ENCODE measurements around the gene SLC28A2.
"Not testable (repeated sequence)": the region's sequence is repeated elsewhere in the genome, so short reads cannot be mapped to it uniquely, and the experiment has no call there.

The SLC28A2 gene

DNA sequence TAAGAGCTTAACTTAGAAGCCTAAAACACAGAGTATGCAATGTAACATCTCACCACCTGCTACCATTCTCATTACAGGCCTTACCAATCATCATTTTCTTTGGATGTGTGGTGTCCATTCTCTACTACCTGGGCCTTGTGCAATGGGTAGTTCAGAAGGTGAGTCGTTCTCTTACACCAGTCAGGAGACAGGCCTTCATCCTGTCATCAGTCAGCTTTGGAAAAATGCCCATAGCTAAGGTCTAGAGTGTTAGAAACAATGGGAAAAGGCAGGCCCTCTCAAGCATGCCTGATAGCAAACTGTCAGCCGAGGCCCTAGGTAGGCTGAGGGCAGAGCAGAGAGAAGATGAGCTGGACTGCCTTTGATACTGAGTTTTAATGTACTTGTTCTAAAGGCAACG is 13.5 kb downstream of the SLC28A2 start:
- DNase-seq, result no peak

DNA sequence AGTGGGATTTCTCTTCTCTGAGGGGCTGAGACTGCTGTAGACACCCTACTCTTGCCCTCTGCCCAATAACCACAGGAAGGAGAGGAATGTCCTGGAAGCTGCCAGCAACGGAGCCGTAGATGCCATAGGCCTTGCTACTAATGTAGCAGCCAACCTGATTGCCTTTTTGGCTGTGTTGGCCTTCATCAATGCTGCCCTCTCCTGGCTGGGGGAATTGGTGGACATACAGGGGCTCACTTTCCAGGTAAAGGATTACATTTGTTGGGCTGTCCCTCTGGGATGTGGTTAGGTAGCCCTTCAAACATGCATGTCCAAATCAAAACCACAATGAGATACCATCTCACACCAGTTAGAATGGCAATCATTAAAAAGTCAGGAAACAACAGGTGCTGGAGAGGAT is 16.1 kb downstream of the SLC28A2 start:
- no peak for DNase-seq

DNA sequence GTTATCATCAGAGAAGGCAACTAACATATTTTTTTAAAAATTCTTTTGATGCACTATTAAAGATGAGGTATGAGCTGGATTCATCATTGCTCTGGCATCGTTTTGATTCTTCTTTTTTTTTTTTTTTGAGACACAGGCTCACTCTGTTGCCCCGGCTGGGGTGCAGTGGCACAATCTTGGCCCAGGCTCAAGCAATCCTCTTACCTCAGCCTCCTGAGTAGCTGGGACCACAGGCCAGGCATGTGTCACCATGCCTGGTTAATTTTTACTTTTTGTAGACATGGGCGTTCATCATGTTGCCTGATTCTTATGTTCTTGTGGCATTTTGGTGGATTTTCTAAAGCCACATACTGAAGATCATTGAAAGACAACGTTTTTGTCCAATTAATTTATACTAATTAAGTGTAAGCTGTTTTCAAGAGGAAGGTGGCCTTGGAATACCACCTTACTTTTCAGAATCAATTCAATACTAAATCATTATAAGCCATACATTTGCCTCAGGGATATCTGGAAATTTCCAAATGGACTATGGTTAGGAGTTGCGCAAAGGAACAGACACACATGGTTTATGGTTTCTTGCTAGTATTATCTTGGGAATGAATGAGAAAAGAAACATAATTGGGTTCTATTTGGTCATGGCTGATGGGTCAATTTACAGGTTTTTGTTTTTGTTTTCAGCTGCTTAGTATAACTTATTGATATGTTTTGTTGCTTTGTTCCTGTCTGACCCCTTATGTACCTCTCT is 22.8 kb downstream of the SLC28A2 start:
- DNase-seq, result no peak

DNA sequence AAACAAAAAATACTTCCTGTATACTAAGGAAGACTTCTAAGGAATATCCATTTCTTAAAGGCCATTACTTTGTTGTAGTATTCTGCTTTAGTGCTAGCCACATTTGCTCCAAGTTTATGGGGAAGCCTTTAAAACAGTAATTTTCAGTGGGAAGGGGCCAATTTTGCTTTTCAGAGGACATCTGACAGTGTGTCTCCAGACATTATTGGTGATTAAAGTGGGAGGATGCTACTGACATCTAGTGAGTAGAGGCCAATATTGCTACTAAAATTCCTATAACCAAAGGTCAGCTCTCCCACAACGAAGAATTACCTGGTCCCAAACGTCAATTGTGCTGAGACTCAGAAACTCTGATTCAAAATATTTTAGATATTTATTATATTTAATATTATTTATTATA is 24.8 kb downstream of the SLC28A2 start:
- peak; percentile 45 for DNase-seq

DNA sequence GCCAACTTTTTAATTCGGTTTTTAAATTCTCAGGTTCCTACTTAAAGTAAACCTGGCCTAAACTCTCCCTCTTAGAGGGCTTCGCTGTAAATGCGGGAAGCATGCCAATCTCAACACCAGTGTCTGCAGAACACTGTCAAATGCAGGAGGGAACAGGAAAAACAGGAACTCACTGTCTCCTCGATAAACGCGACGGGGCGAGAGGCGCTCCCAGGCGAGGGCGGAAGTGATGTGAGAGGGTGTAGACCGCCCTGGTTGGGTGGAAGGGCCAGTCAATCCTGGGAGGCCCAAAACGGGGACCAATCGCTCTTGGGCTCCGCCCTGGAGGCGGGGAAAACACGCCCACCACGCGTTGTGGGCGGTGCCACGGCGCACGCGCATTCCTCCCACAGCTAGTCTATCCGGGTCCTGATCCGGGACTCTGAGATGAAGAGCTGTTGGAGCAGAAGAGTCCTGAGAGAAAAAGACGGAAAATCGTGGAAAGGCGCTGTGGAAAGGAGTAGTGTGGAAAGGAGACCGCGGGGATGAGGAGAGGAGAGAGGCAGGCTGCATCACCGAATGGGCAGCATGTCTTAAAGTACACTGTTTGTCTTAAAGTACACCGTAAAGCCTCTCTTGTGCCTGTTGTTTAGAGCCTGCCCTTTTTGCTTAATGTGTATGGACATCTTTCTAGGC is 27.1 kb downstream of the SLC28A2 start:
- DNase-seq, result peak; percentile 97

DNA sequence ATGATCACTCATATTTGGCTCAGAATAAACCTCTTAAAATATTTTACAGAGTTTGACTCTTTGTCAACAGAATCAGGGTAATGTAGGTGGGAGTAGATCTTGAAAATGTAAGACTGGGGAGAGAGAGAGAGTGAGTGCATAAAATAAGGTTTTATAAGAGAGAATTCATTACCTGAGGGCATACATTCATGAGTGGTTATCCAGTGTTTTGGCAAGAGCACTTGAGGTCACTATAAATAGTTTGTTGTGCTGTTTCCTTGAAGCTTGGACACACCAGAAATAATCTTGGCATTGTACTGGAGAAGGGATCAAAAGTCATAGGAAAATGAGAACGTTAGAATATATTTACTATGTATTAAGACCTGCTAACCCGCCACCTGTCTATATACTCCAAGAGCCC is 33.4 kb downstream of the SLC28A2 start:
- no peak for DNase-seq

DNA sequence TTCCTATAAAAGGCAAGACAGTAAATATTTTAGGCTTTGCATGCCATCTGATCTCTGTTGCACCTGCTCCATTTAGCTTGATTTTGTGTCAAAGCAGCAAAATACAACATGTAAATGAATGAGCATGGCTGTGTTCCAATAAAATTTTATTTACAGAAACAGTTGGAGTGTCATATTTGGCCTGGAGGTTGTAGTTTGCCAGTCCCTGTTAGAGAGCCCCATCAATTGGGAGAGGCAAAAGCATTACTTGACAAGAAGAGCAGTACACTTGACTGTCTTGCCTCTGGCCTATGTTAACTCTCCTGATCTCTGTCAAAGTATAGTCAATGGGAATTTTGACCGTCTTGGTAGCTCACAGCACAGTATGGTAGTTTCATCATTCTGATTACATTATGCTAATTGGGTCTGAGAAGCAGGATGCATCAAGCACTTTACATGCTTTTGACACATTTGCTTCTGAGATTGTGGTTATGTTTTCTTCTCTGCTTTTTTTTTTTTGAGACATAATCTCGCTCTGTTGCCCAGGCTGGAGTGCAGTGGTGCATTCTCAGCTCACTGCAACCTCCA is 35.4 kb downstream of the SLC28A2 start:
- no peak for DNase-seq

DNA sequence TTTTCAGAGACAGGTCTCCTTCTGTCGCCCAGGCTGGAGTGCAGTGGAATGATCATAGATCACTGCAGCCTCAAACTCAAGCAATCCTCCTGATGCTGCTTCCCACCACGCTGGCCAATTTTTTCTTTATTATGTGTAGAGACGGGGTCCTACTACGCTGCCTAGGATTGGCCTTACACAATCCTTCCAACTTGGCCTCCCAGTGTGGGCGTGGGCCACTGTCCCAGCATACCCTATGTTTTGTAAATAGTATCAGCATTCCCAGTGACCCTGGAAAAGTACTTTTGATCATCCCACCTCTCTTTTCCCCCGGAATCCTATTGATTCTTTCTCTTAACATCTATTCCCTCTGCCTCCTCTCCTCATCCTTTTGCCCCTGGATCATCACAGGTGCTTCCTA is 36.9 kb downstream of the SLC28A2 start:
- no peak for DNase-seq

DNA sequence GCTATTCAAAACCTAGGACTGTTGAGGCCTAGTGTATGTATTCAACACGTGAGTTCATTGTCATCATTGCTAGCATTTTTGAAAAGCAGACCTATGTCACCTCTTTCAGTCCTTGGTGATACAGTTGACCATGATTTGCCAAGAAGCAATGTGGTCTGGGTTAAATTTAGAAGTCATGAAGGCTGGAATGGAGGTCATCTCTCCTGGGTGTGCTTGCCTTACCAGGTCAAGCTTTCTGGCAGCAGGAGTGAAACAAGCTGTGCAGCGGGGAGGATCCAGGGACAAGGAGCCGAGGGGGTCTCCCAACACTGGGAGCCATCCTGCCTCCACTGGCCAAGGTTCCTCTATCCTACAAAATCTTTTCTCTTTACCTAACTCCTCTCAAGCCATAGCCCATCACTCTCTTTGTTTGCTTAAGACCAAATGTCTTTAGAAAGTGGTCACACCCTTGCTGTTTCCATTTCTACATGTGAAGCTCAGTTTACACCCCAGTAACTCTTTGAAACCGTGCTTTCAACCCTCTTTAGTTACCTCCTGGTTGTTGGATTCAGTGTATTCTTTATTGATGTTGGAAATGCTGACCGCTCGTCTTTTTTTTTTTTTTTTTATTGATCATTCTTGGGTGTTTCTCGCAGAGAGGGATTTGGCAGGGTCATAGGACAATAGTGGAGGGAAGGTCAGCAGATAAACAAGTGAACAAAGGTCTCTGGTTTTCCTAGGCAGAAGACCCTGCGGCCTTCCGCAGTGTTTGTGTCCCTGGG is 40.0 kb downstream of the SLC28A2 start:
- DNase-seq, result no peak

DNA sequence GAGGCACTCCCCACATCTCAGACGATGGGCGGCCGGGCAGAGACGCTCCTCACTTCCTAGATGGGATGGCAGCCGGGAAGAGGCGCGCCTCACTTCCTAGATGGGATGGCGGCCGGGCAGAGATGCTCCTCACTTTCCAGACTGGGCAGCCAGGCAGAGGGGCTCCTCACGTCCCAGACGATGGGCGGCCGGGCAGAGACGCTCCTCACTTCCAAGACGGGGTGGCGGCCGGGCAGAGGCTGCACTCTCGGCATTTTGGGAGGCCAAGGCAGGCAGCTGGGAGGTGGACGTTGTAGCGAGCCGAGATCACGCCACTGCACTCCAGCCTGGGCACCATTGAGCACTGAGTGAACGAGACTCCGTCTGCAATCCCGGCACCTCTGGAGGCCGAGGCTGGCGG is 41.3 kb downstream of the SLC28A2 start:
- DNase-seq, result not testable (repeated sequence)

DNA sequence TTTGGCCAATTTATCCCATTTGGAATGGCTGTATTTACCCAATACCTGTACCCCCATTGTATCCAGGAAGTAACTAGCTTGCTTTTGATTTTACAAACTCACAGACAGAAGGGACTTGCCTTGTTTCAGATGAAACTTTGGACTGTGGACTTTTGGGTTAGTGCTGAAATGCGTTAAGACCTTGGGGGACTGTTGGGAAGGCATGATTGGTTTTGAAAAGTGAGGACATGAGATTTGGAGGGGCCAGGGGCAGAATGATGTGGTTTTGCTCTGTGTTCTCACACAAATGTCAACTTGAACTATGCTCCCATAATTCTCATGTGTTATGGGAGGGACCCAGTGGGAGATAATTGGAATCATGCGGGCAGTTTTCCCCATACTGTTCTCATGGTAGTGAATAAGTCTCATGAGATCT is 46.9 kb downstream of the SLC28A2 start:
- not testable (repeated sequence) for DNase-seq

DNA sequence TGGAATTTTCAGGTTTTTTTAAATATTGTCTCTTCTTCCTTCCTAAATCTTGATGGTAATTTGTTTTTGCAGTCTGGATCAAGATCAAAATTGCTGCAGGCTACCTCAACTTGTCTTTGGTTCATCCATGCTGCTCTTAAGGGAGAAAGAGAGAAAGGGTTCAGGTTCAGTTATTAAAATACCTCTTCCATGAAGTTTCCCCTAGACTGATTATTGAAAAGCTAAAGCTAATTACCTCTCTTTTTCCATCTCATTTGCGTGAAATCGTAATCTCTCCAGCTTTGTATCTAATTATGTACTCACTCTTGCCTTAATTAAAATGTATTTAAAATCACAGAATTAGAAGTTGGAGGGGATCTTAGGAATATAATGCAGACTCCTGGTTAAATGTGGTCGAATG is 52.7 kb downstream of the SLC28A2 start:
- no peak for DNase-seq

DNA sequence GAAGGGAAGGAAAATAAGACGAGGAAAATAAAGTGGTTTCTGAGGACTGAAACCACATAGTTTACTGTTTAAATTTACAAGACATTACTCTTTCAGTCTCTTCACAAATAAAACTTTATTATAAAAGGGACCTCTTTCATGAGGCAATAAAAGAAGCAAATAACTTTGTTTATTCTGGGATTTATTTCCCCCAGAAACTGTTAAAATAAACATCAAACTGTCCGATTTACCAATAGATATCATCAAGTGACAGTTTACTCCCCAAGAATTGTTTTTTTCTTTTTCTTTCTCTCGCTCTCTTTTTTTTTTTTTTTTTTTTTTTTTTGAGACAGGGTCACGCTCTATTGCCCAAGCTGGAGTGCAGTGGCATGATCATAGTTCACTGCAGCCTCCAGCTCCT is 54.1 kb downstream of the SLC28A2 start:
- no peak for DNase-seq

DNA sequence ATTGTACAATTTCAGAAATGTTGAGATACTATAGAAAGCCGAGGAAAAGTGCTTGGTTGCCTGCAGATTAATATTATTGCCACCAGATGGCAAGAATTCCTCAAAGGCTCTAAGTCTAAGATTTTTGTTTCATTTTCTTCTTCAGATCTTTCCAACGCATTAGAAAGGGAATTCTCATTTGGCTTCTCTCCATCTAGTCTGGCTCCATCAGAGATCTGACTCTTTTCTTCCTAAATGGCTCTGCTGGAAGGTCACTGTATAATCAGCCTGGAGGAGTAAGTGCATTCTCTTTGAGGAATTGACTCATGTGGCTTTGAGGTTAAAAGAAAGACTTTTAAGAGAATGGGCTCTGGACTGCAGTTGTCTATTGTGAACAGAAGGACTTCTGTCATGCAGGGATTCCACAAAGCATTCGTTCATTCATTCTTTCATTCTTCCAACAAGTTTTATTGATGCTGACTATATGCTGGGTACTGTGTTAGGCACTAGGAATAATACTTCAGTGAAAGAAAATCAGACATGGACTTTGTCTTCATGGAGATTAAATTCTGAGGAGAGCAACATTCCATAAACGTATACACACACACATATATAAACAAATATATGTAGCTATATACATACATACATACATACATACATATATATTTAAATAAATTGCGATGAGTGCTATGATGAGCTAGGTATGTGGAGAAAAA is 55.3 kb downstream of the SLC28A2 start:
- DNase-seq, result peak; percentile 6

DNA sequence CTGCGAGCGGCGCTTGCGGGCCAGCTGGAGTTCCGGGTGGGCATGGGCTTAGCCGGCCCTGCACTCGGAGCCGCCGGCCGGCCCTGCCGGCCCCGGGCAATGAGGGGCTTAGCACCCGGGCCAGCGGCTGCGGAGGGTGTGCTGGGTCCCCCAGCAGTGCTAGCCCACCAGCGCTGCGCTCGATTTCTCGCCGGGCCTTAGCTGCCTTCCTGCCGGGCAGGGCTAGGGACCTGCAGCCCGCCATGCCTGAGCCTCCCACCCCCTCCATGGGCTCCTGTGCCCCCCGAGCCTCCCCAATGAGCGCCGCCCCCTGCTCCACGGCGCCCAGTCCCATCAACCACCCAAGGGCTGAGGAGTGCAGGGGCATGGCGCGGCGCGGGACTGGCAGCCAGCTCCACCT is 62.1 kb downstream of the SLC28A2 start:
- DNase-seq, result not testable (repeated sequence)

DNA sequence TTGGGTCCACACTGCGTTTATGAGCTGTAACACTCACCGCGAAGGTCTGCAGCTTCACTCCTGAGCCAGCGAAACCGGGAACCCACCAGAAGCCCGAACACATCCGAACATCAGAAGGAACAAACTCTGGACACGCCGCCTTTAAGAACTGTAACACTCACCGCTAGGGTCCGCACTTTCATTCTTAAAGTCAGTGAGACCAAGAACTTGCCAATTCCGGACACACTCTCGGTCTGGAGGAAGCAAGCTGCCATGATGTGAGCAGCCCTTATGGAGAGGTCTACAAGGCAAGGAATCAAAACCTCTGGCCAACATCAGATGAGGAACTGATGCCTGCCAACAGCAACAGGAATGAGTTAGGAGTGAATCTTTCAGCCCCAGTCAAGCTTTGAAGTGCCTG is 62.9 kb downstream of the SLC28A2 start:
- no peak for DNase-seq

DNA sequence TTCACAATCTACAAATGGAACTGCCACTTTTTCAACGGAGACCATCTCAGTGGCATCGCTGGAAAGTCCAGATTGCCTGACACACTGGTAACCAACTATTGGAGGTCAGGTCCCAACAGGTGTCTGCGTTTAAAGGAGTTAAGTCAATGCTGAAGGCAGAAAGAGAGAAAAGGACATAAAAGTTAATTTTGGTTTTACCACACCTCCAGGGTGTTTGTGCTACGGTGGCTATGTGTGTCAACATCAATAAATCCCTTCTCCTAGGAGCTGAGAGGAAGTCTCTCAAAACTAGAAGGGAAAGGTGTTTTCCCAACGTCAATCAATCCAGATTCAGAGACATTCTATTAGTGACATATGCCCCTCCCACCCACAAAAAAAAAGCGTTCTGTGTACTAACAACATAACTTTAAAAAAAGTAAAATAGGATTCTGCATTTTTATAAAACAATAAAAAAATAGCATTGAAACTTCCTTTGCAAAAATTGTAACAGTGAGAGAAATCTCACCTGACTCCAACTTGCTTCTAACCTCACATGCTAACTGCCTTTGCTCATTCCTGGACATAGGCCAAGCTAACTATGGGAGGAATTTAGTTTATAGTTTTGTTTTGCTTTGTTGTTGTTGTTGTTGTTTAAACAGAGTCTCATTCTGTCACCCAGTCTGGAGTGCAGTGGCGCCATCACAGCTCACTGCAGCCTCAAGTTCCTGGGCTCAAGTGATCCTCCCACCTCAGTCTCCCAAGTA is 67.6 kb downstream of the SLC28A2 start:
- no peak for DNase-seq

DNA sequence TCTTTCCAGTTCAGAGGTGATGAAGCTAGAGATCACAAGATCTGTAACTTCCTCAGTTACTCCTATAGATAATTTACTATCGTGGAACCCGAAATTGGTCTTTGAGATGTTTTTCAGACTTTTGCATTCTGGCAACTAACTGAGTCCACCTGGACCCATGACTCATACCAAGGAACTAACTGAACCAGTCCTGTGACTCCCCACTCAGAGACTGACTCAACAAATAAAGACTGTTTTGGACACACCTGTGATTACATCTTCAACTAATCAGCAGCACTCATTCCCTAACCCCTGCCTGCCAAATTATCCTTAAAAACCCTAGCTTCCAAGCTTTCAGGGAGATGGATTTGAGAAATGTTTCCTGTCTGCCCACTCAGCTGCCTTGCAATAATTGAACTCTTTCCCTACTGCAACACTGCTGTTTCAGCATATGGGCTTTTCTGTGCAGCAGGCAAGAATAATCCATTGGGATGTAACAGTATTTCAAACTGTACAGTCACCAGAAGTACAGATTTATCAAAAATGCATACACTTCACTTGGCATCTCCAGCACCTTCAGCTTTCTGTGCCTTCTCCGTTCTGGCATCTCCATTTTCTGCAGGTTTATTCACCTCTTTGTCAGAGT is 68.7 kb downstream of the SLC28A2 start:
- no peak for DNase-seq

DNA sequence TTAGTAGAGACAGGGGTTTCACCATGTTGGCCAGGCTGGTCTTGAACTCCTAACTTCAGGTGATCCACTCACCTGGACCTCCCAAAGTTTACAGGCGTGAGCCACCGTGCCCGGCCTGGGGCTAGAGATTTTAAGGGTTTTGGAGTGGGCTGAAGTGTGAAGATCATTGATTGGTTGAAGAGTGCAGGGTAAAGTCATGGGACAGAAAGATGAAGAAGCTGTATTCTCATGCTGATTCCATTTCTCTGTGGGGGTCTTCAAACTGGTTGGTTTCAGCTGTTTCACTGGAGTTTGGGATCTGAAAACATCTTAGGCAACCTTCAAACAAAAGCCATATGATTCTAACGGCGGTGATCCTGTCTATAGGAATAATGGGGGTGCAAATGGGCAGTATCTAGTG is 74.2 kb downstream of the SLC28A2 start:
- no peak for DNase-seq

DNA sequence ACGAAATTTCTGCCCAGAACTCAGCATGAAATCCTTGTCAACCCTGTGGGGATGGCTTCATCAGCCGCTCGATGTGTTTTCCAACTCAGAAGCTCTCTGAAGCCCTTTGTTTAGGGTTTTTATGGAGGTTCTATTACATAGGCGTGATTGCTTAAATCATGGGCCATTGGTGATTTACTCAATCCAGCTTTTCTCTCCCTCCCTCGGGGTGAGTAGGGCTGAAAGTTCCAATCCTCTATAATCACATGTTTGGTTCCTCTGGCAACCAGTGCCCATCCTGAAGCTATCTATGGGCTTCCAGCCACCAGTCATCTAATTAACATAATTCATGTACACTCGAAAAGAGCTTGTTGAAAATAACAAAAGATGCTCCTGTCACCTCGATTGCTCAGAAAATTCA is 74.7 kb downstream of the SLC28A2 start:
- no peak for DNase-seq
